ENCODE measurements around the gene TRIM42. TPM values are rescaled to one million over a fixed set of nuclear protein-coding genes. Genes with fewer than 3 reads are reported as not detected.

The TRIM42 gene
- total and polyA plus RNA-seq, 5 donors = not detected

DNA sequence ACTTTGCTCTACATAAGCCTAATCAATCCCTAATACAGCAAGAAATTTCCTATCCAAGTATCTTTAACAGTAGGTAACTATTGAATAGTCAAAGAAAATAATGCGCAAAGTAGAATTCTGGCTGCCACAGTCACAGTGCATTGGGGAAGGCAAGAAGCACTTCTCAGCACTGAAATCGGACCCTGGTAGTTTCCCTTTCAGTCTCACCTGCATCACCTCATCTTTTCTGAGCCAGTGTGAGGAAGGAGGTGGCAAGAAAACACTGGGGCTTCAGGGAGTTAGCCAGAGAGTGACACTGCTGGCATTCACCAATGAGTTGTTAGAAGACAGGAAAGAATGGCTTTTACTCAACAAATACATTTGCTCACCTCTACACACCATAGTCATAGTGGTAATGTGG is 8.3 kb downstream of the TRIM42 start:
- Histone ChIP-seq H3K9me3 (ENCODE audit: control insufficient read depth, low read length) (no peaks in the 10 kb centered on the region), H3K27me3 (ENCODE audit: control insufficient read depth, insufficient read depth) (no peaks in the 10 kb centered on the region), H3K27ac (ENCODE audit: low read length) (no peak overlapping the region), H3K4me1 (ENCODE audit: control insufficient read depth, insufficient read depth, low read length) (no peaks in the 10 kb centered on the region), H3K4me3 (ENCODE audit: low read length) (no peak overlapping the region)
- 79% methylated on average over 2 of the region's 2 CpGs for WGBS
- ATAC-seq (no peak), DNase-seq (no peak)
- intact Hi-C loops (cut with DNase I) = no loop called here

DNA sequence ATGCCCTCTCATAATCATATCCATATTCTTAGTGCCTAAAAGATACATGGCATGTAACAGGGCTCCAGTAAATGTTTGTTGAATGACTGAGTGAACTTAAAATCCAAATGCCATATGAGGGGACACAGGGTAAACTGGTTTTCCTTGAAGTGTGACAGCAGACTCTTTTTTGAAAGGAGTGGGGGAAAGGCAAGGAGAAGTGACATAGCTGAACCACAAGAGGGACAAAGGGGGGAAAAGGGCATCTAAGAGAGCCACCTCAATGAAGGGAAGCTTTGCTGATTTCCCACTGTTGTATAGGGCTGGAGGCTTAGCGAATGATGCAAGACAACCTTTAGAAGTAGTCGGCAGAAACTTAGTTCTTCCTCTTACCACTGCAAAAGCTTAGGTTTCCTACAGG is 9.1 kb downstream of the TRIM42 start:
- ATAC-seq = no peak
- no peak for DNase-seq

DNA sequence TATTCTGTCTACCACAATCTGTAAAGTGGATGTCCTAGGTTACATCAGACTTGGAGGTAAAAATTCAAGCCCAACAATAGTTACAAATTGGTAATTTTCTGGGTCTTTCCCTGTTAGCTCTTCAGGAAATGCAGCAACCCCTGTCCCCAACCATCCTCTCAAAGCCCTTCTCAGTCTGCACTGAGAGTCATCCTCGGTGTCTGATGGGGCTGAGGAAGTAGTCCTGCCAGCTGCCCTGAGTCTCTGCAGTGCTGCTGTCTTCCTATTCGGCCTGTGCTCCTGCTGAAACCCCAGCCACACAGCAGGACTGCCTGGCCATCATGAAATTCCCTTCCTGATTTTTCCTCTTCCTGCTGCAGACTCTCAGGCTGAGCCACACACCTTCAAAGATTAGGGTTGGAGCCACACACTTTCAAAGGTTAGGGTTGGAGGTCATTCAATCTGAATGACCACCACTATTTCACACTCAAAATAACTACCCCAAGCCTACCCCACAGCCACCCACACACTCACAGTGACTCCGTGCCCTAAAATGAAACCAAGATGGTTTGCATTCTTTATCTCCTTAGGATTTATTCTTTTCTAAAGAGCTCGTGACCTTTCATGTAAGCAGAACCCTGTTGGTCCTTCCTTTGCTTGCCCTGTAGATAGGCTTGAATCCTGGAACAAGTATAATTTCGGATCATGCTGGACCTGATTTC is 17.6 kb downstream of the TRIM42 start:
- 55% methylated on average over 5 of the region's 5 CpGs for WGBS
- Histone ChIP-seq H3K4me1 (ENCODE audit: control insufficient read depth, insufficient read depth, low read length) (no peaks in the 10 kb centered on the region), H3K9me3 (ENCODE audit: control insufficient read depth, low read length) (no peaks in the 10 kb centered on the region), H3K27ac (ENCODE audit: low read length) (no peak overlapping the region), H3K4me3 (ENCODE audit: low read length) (no peak overlapping the region), H3K27me3 (ENCODE audit: control insufficient read depth, insufficient read depth) (no peaks in the 10 kb centered on the region)
- DNase-seq (no peak), ATAC-seq (no peak)
- intact Hi-C loops (cut with DNase I) = no loop called here

More for the DNA sequence above, 9.1 kb downstream of the TRIM42 start:
- Histone ChIP-seq H3K9me3 (ENCODE audit: control insufficient read depth, low read length) (no peaks in the 10 kb centered on the region), H3K4me1 (ENCODE audit: control insufficient read depth, insufficient read depth, low read length) (no peaks in the 10 kb centered on the region), H3K27ac (ENCODE audit: low read length) (no peak overlapping the region), H3K4me3 (ENCODE audit: low read length) (no peak overlapping the region), H3K27me3 (ENCODE audit: control insufficient read depth, insufficient read depth) (no peaks in the 10 kb centered on the region)
- intact Hi-C loops (cut with DNase I) = no loop called here
- WGBS = 86% methylated on average over 2 of the region's 2 CpGs

DNA sequence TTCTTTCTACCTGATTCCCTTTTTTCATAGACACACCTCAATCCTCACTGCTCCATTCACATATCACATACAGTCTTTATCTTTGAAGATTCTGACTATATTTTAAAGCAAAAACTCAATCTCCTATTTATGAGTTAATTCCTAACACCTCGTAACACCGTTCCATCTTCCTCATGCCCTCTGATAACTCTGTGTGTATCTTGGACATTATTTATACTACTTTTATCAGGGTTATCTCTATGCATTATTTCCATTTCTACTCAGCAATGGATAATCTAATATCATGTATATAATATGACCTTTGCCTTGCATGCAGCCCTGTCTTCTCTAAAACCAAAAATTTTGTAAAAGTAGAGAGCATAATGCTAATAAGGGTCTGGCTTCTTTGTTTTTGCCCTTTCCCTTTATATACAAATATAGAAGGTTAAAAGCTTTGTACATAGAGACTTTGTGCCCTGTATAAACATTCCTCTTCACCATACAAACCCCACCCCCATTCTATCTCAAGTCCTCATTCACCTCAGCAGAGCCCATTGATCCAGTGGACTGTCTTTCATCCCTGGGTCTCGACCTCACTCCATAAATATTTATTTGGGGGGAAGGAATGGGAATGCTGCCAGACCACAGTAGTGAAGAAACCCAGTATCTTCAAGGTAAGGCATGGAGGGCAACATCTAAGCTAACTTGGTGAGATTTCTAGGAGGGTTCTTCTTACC is 21.8 kb downstream of the TRIM42 start:
- Histone ChIP-seq H3K9me3 (ENCODE audit: control insufficient read depth, low read length) (no peaks in the 10 kb centered on the region), H3K27me3 (ENCODE audit: control insufficient read depth, insufficient read depth) (no peaks in the 10 kb centered on the region), H3K4me3 (ENCODE audit: low read length) (no peak overlapping the region), H3K27ac (ENCODE audit: low read length) (no peak overlapping the region), H3K4me1 (ENCODE audit: control insufficient read depth, insufficient read depth, low read length) (no peaks in the 10 kb centered on the region)
- ATAC-seq (no peak), DNase-seq (no peak)
- WGBS = 53% methylated on average over 3 of the region's 3 CpGs
- intact Hi-C loops (cut with DNase I) = no loop called here

DNA sequence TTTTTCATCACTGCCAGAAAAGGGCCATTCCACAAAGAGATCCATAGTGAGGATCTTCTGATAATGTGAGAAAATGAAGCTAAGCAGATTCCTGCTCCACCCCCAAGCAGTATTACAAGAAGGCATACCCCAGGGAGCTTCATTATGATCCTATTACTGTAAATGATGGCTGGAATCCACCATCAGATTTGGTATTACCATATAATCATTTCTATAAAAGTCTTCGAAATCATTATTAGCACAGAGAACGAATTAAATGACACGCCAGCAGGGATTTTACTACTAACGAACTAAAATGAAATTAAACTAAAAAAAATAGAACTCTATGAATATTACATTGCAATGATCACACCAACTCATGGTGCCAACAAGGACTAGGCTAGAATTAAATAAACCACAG is 24.4 kb downstream of the TRIM42 start:
- H3K4me3 ChIP-seq (ENCODE audit: low read length) = no peak overlapping the region
- ATAC-seq (no peak), DNase-seq (no peak)
- intact Hi-C loops (cut with DNase I) = no loop called here
- H3K9me3 ChIP-seq (ENCODE audit: control insufficient read depth, low read length) = no peaks in the 10 kb centered on the region
- H3K27me3 ChIP-seq (ENCODE audit: control insufficient read depth, insufficient read depth) = no peaks in the 10 kb centered on the region
- WGBS = 90% methylated on average over 4 of the region's 4 CpGs
- no peak overlapping the region for H3K27ac ChIP-seq (ENCODE audit: low read length)
- H3K4me1 ChIP-seq (ENCODE audit: control insufficient read depth, insufficient read depth, low read length) = no peaks in the 10 kb centered on the region

DNA sequence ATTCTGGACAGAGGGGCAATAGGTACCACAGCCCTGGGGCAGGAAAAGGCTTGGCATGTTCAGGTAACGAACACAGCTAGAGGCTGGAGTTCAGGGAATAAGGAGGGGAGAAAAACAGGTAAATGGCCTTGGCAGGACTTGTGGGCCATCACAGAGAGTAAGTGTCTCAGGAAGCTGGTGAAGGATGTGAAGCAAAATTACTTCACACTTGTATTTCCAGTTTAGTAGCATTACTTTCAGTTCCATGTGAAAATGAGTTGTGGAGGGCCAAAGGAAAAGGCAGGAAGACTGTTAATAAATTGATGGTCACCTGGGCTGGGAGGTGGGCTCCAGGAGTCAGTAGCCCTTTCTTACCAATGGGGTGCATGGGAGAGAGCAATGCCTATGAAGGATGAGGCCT is 25.6 kb downstream of the TRIM42 start:
- Histone ChIP-seq H3K4me1 (ENCODE audit: control insufficient read depth, insufficient read depth, low read length) (no peaks in the 10 kb centered on the region), H3K27ac (ENCODE audit: low read length) (no peak overlapping the region), H3K27me3 (ENCODE audit: control insufficient read depth, insufficient read depth) (no peaks in the 10 kb centered on the region), H3K9me3 (ENCODE audit: control insufficient read depth, low read length) (no peaks in the 10 kb centered on the region), H3K4me3 (ENCODE audit: low read length) (no peak overlapping the region)
- DNase-seq = no peak
- 64% methylated on average over 1 of the region's 1 CpG for WGBS
- ATAC-seq = no peak
- intact Hi-C loops (cut with DNase I) = no loop called here

DNA sequence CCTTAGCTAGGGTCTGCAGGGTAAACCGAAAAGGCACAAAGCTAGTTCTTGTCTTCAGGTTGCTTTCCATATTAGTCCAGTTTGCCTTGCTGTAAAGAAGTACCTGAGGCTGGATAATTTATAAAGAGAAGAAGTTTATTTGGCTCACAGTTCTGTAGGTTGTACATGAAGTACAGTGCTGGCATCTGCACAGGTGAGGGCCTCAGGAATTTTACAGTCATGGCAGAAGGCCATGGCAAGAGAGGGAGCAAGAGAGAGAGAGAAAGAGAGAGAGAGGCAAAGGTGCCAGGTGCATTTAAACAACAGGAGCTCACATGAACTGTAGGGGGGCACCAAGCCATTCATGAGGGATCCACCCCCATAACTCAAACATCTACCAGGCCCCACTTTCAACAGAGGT is 26.9 kb downstream of the TRIM42 start:
- intact Hi-C loops (cut with DNase I) = no loop called here

DNA sequence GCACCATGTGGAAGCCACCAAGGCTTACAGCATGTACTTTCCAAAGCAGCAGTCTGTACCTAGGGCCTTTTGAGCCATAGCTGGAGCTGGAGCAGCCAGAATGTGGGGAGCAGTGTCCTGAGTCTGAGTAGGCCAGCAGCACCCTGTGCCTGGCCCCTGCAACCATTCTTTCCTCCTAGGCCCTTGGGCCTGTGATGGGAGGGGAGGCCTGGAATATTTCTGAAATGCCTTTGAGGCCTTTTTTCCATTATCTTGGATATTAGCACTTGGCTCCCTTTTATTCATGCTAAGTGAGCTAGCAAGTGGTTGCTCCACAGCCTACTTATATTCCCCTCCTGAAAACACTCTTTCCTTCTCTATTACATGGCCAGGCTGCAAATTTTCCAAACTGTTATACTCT is 28.1 kb downstream of the TRIM42 start:
- Histone ChIP-seq H3K4me1 (ENCODE audit: control insufficient read depth, insufficient read depth, low read length) (no peaks in the 10 kb centered on the region), H3K27ac (ENCODE audit: low read length) (no peak overlapping the region), H3K4me3 (ENCODE audit: low read length) (no peak overlapping the region), H3K27me3 (ENCODE audit: control insufficient read depth, insufficient read depth) (no peaks in the 10 kb centered on the region), H3K9me3 (ENCODE audit: control insufficient read depth, low read length) (no peaks in the 10 kb centered on the region)
- ATAC-seq = no peak
- no peak for DNase-seq
- intact Hi-C loops (cut with DNase I) = no loop called here

More for the DNA sequence above, 26.9 kb downstream of the TRIM42 start:
- Histone ChIP-seq H3K4me3 (ENCODE audit: low read length) (no peak overlapping the region), H3K4me1 (ENCODE audit: control insufficient read depth, insufficient read depth, low read length) (no peaks in the 10 kb centered on the region), H3K9me3 (ENCODE audit: control insufficient read depth, low read length) (no peaks in the 10 kb centered on the region), H3K27ac (ENCODE audit: low read length) (no peak overlapping the region), H3K27me3 (ENCODE audit: control insufficient read depth, insufficient read depth) (no peaks in the 10 kb centered on the region)
- DNase-seq (no peak), ATAC-seq (no peak)
- 78% methylated on average over 1 of the region's 1 CpG for WGBS

DNA sequence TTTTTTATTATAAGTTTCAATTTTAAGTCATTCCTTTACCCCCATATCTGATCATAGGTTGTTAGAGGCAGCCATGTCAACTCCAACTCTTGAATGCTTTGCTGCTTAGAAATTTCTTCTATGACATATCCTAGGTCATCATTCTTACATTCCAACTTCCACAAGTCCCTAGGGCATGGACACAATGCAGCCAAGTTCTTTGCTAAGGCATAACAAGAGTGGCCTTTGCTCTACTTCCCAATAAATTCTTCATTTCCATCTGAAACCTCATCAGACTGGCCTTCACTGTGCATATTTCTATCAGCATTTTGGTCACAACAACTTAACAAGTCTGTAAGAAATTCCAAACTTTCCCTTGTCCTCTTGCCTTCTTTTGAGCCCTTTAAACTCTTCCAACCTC is 28.5 kb downstream of the TRIM42 start:
- H3K4me3 ChIP-seq (ENCODE audit: low read length) = no peak overlapping the region
- no peak overlapping the region for H3K27ac ChIP-seq (ENCODE audit: low read length)
- H3K4me1 ChIP-seq (ENCODE audit: control insufficient read depth, insufficient read depth, low read length) = no peaks in the 10 kb centered on the region
- intact Hi-C loops (cut with DNase I) = no loop called here
- no peaks in the 10 kb centered on the region for H3K27me3 ChIP-seq (ENCODE audit: control insufficient read depth, insufficient read depth)
- ATAC-seq (no peak), DNase-seq (no peak)
- no peaks in the 10 kb centered on the region for H3K9me3 ChIP-seq (ENCODE audit: control insufficient read depth, low read length)

DNA sequence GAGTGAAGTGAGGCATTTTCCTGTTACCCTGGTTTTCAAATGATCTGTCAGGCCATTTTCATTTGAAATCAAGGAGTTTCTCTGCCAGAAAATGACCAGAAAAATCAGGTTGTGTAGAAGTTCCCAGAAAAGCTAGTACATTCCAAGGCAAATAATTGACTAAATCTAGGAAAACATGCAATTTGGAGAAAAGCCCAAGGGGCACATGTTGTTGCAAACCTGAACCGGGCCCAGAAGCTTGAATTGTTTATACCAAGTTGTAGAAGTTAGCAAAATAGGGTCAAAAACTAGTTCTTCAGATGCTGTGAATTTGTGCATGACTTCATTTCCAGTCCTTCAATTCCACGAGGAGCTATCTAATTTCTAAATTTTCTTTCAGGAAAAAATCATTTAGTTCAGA is 31.0 kb downstream of the TRIM42 start:
- Histone ChIP-seq H3K9me3 (ENCODE audit: control insufficient read depth, low read length) (no peaks in the 10 kb centered on the region), H3K27ac (ENCODE audit: low read length) (no peak overlapping the region), H3K4me3 (ENCODE audit: low read length) (no peak overlapping the region), H3K4me1 (ENCODE audit: control insufficient read depth, insufficient read depth, low read length) (no peaks in the 10 kb centered on the region), H3K27me3 (ENCODE audit: control insufficient read depth, insufficient read depth) (no peaks in the 10 kb centered on the region)
- intact Hi-C loops (cut with DNase I) = no loop called here
- 45% methylated on average over 2 of the region's 2 CpGs for WGBS
- ATAC-seq (peak in 1 of 2 donors; percentile 43), DNase-seq (no peak)

DNA sequence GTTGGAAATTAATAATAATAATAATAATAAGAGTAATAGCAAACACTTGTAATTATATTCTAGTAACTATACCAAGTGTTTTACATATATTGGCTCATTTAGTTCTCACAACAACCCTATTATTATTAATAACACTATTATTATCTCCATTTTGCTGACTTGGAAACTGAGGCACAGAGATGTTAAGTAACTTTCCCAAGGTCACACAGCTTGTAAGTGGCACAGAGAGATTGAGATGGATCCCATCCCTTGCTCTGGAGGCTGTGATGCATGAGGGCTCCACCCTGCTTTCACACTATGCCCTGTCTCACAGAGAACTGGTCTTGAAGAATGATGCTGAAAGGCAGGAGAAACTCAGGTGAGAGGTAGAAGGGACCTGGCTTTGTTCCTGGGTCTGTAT is 31.9 kb downstream of the TRIM42 start:
- Histone ChIP-seq H3K4me1 (ENCODE audit: control insufficient read depth, insufficient read depth, low read length) (no peaks in the 10 kb centered on the region), H3K27me3 (ENCODE audit: control insufficient read depth, insufficient read depth) (no peaks in the 10 kb centered on the region), H3K9me3 (ENCODE audit: control insufficient read depth, low read length) (no peaks in the 10 kb centered on the region), H3K4me3 (ENCODE audit: low read length) (no peak overlapping the region), H3K27ac (ENCODE audit: low read length) (no peak overlapping the region)
- intact Hi-C loops (cut with DNase I) = no loop called here
- ATAC-seq (no peak), DNase-seq (no peak)

All from right cardiac atrium (tissue), 5 donors.